Stimulated activated CD8-positive, alpha-beta memory T cell treated with anti-CD3 and anti-CD28 coated beads, Interleukin-2, amount 100 ng/mL, for 48 hours (primary cell): Measurements from ENCODE around the gene TOR4A.

Experiments used
- DNase-seq, 2 donors: peaks; one replicate each; pipeline ENCODE4 v3.0.0-alpha.2; 2020; ENCODE audit warnings: low read depth in 2 of 2

Gene TOR4A

DNA sequence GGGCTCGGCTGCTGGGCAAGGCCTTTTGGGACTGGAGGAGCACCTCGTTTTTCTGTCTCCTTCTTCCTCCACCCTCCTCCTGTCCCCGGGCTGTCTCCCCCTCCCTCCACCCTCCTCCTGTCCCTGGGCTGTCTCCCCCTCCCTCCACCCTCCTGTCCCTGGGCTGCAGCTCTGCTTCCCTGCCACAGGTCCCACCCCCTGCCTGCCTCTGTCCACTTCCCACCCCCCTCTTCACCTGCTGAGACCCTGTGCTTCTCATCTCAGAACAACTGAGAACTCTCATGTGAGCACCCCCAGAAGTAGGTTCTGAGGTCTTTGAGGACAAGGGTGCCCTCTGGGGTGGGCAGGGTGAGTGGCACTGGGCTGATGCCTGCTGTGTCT is 5.8 kb upstream of the TOR4A start:
- no peak for DNase-seq

DNA sequence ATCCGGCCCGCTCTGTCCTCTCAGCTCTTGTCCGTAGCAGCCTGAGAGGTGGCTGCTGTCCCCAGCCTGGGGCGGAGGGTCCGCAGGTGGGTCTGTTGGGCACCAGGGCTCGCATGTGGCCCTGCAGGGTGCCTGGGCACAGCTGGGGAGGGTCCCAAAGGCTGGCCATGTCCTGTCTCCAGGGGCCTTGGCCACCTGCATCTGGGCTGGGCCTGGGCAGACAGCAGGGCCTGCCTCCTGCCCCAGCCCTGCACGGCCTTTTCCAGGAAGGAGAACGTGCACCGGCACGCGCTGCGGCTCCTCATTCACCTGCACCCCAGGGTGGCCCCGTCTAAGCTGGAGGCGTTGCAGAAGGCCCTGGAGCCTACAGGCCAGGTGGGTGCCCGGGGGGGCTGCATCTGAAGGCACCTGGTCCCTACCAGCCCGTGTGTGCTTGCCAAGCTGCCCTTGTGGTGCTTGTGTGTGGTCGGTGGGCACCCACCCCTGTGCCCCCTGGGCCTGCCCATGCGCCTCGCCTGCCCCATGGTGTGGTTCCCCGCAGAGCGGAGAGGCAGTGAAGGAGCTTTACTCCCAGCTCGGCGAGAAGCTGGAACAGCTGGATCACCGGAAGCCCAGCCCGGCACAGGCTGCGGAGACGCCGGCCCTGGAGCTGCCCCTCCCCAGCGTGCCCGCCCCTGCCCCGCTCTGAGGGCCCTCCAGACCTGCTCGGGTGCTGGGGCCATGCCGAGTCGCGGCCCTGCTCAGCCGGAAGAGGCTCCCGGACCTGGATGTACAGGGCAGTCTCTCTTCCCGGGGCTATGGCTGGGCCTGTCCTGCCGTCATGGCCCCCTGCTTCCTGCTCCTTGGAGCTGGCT is 5.1 kb upstream of the TOR4A start:
- DNase-seq: no peak

DNA sequence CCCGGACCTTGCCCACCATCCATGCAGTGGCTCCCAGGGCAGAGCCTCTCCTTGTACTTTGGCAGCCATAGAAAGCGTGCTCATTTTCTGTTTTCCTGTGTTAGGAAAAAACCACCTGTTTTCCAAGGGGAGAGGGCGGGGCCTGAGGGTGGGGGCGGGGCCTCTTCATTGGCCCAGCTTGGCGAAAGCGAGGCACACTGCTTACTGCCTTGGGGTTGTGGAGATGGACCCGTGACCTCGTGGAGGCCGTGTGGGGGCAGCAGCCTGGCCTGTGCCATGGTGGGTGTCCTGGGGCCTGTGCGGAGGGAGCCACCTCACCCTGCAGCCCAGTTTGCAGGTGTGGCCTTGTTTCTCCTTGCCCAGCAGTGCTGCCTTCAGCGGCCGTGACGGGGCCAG is 4.4 kb upstream of the TOR4A start:
- DNase-seq: no peak

DNA sequence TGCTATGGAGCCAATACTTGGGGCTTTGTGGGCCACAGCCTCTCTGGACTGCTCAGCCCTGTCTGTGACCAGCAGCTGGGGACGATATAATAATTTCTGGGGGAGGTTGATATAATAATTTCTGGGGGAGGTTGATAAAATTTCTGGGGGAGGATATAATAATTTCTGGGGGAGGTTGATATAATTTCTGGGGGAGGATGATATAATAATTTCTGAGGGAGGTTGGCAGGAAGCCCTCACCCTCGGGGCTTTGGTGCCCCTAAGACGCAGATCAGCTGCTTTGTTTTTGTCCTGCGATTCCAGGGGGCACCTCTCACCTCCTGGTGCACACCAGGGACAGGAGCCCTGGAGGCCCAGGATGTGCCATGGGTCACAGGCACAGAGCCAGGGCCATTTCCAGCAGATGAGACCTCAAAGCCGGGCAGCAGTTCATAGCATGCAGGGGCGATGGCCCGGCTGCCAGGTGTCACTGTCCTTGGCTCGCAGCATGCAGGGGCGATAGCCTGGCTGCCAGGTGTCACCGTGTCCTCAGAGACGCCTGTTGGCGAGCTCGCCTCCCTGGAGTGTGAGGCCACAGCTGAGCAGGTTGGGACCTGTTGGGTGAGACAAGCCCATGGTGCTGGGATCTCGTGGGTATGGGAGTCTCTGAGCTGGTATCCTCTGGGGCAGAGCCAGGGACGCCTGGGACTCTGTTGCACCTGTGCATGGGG is 3.8 kb upstream of the TOR4A start:
- DNase-seq: no peak

DNA sequence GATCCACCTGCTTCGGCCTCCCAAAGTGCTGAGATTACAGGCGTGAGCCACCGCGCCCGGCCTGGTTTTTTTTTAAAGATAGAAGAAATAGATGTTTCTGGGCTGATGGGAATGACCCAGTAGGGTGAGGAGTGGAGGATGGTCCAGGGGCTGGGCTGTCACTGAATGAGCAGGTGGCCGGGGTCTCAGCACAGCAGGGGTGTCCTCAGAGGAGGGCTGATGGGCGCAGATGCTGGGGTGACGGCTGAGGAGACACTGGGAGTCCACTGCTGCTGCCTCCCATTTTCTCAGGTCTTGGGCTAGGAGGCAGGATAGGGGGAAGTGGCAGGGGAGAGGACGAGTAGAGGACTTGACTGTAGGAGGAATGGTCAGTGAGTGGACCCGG is 2.3 kb upstream of the TOR4A start:
- DNase-seq: no peak

DNA sequence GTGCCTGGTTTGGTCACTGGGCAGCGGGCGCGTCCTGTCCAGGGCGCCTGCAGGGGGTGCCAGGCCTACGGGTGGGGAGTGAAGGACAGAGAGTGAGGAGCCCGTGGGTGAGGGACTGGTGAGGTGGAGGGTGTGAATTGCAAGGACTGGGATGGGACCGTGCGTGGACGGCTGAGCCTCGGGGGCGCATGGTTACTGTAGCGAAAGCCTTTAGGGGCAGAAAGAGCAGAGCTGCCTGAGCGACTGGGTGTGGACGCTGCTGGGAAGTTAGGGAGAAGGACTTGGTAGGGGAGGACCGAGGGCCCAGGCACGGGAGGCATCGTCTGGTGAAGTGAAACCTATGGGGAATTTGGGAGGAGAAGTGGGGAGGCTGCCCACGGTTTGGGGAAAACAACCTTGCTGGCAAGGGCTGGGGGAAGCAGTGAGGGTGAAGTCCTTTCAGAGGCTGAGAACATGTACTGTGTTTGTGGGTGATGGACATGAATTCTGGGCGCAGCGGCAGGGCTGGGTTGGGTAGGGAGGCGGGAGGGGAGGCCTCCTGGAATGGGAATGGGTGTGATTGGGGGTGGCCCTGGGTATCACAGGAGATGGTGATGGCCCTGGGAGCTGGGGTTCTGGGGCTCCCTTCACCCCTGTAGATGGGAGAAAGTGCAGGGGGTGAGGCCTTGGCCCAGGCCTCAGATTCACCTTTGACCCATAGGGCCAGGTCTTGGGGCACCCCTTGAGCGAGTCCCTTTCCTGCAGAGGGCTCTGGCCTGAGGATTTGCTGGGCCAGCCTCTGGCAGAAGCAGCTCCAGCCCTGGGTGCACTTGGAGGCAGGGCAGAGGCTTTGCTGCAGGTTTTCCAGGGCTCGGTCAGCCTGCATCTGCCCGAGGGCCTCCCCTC is 1.7 kb upstream of the TOR4A start:
- no peak for DNase-seq

DNA sequence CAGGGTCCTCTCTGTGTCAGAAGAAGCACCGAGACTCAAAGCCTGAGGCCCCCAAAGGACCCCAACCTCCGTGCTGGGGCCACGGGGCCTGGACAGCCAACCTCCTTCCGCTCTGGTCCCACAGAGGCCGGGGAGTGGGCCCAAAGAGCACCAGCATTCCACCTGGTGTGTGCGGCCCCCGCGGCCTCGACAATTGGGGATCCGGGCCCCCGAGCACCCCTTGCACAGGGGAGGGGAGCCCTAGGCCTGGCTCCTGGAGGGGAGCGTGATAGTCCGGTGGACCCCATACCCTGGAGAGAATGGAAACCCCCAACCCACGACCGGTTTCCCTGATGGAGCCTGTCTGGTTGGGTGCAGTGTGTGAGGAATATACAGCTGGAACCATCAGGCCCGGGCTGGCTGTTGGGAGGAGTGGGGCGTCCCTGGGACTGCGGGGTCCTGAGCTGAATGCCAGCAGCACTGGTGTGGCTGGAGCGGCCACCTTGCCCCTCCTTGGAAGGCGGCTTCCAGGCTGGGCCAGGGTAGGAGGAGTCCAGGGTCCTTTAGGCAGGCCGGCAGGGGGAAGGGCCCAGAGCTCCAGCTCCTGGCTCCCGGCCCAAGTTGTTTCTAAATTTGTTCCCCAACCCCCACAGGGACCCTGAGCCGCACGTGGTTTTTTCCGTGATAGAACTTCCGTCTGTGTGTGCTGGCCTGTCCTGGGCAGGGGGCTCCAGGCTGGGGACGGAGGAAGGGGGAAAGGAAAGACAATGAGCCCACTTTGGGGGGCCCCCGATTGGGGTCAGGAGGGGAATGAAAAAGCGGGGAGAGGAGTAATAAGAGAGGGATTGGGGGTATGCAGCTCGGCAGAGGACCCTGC is 825 bp upstream of the TOR4A start:
- no peak for DNase-seq

DNA sequence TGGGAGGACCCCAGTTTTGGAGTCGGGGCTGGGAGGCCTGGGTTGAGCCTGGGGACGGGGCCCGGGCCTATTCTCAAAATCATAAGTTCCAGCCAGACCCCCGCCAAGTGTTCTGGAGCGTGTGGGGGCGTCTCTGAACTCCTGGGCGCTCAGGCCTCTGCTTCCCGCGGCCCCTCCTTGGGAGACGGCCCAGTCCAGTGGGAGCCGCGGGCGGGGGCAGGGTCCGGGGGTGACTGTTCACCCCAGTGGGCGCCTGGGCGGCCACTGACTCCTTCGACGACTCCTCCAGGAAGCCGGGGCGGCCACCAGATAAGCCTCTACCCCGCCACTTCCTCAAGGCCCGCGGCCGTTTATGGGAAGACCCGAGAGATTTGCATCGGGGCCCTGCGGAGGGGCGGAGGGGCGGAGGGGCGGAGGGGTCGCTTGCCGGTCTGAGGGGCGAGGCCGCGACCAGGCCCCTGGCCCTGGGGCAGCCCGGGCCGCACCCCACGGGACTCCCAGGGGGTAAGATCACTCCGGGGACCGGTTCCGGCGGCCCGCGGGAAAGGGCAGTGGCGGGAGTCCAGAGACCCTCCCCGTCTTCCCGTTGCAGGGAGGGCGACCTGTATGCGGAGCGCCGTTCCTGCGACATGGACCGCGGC is 655 bp downstream of the TOR4A start:
- no peak for DNase-seq

DNA sequence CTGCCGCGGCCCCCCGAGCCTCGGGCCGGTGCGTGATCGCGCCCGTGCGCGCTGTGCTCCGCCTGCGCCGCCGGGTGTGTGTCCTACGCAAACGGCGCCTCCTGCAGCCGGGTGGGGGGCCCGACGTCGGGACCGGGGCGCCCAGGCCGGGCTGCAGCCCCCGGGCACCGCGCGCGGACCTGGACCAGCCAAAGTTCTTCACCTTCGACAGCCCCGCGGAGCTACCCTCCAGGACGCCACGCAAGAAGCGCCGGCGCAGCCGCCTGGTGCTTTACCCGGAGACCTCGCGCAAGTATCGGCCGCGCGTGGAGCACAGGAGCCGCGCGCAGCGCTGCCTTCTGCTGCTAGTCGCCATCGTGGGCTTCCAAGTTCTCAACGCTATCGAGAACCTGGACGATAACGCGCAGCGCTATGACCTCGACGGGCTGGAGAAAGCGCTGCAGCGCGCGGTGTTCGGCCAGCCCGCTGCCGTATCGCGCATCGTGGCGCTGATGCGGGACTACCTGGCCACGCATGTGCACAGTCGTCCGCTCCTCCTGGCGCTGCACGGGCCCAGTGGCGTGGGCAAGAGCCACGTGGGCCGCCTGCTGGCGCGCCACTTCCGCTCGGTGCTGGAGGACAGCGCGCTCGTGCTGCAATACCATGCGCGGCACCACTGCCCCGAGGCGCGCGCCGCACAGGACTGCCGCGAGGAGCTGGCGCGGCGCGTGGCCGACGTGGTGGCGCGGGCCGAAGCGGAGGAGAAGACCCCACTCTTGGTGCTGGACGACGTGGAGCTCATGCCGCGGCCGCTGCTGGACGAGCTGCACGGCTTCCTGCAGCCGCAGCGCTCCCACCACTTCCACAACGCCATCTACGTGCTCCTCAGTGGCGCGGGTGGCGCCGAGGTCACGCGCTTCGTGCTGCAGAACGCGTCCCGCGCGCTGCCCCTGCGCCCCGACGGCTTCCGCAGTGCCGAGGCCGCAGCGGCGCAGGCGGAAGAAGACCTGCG is 1.5 kb downstream of the TOR4A start:
- DNase-seq: no peak

DNA sequence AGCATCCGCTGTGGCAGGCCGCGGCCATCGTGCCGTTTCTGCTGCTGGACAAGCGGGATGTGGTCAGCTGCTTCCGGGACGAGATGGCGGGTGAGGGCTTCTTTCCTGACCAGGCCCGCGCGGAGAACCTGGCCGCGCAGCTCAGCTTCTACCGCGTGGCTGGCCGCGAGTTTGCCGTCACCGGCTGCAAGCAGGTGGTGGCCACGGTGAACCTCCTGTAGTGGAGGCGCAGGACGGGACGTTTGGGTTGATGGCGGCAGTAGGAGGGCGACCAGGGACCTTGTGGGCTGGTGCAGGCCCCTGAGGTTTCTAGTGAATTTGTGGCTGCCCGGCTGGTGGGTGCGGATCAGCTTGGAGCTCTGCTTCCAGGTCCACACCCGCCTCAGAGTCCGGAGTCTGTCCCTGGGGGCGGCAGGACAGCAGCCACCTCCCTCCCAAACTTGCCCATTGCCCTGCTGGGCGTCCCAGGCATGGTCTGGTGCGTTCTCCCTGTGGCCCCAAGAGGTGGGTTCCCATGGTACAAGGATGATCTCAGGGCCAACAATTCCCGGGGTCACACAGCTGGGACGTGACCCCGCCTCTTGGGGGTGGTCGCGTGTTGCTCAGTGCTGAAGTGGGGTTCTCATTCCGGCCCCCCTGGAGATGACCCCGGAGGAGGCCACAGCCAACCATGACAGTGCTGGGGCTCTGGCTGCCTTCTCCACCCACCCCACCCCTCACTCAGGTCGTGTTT is 2.4 kb downstream of the TOR4A start:
- DNase-seq: no peak

DNA sequence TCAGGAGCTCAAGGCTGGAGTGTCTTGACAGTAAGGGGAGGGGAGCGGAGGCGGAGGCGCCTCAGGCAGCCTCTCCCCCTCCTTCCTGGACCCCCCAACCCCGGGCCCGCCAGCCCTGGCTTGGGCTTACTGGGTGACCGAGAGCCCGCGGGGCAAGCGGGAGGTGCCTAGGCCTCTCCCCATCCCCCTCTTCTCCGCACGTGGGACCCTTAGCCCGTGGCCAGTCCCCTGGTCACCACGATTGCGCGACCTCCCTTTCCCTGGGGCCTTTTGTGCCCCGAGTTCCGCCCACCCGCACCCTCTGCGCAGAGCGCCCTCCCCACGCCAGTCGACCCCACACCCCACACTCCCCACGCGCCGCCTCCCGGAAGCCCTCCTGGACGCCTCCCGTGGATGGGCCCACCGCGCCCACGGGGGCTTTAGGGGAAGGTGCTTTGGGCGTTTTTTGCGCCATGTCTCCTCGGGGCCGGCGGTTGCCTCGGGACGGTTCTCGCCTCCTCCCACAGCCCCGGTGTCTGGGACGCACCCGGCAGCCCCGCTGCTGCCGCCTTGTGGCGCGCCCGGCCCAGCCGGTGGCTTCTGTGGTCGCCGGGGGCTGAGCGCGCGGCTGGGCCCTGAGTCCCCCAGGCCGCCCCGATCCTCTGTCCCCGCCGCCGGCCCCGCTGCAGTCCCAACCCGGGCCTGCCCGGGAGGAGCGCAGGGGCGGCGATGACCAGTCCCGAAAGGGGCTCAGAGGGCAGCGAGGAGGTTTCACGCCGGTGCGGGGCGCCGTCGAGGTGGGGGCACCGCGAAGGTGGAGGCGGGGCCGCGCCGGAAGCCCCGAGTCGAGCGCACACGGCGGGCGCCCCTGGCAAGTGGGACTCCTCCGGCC is 3.2 kb downstream of the TOR4A start:
- DNase-seq: no peak

DNA sequence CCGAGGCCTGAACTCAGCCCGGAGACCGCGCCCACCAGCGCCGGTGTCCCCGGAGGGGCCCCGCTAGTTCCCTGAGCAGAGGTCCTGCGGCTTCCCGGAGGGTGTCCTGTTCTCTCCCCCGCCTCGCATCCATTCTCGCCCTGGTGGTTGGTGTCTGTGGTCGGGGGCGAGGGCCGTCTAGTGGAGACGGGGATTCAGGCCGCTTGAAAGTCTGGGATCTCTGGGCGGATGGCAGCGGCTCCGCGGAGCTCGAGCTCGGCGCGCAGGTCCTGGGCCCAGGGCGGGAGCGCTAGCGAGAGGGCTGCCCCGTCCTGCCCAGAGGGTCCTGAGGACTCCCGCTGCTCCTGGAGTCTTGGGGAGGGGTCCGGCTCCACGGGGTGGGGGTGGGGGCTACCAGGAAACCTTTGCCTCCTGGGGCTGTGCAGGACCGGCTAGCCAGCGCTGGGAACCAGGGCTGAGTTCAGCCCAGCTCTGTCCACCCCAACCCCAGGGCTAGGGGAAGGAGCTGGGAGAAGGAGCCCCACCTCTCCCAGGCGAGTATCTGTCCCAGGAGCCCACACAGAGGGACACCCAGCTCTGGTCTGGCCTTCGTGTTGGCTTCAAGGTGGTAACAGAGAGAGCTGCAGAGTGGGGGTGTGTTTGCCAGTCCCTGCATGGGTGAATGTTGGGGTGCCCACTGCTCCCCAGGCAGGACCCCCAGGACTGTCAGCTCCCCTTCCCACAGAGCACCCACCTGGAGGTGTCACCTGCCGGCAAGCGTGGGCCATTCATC is 4.0 kb downstream of the TOR4A start:
- no peak for DNase-seq

DNA sequence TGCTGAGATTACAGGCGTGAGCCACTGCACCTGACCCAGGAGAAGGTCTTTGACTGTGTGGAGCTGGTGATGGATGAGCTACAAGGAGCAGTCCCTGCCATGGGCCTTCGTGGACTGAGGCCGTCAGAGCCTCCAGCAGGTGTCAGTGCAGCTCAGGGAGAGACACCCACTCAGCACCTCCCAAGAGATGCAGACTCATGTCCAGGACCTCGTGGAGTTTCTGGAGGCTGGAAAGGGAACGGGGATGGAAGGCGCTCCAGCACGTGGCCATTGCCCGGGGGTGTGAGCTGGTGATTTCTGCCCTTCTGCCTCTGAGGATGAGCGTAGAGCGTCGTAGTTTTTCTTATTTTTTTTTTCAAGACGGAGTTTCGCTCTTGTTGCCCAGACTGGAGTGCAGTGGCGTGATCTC is 9.5 kb downstream of the TOR4A start:
- DNase-seq: no peak

DNA sequence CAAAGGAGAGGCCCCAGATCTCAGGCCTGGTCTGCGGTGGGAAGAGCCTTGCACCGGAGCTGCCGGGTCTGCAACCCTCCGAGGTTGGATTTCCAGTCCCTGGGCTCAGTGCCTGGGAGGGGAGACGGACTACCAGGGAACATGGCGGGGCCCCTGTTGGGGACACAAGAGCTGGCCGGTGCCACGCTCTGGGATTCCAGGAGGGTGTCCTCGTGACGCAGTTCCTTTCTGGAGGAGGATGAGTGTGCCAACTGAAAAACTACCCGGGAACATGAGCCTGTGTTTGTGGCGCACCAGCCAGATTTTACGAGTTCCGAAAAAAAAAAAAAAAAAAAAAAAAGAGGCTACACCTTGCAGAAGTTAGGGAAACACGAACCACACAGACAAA is 15.6 kb downstream of the TOR4A start:
- DNase-seq: no peak

DNA sequence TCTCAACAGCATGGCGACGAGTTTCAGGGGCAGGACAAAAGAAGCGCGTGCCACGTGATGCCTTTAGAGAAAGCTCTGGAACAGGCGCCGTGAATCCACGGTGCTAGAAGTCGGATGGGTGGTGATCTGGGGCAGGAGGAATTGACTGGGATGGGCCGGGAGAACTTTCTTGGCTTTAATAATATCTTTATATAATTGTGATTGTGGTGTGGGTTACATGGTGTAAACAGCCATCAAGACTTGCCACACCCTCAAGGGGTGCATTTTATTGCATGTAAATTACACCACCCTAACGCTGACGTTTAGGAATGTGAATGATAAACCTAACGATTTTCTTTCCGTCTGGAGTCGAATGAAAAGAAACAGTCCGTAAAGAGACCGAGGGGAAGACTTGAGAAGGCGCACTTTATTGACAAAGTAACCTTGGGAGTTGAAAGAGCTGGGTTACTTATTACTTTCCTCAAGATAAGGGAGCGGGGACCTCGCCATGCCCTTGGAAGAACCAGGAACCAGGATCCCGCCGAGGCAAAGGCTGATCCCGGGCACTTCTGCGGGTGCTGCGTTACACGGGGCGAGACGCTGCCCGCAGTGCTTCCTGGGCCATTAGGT is 16.1 kb downstream of the TOR4A start:
- no peak for DNase-seq

DNA sequence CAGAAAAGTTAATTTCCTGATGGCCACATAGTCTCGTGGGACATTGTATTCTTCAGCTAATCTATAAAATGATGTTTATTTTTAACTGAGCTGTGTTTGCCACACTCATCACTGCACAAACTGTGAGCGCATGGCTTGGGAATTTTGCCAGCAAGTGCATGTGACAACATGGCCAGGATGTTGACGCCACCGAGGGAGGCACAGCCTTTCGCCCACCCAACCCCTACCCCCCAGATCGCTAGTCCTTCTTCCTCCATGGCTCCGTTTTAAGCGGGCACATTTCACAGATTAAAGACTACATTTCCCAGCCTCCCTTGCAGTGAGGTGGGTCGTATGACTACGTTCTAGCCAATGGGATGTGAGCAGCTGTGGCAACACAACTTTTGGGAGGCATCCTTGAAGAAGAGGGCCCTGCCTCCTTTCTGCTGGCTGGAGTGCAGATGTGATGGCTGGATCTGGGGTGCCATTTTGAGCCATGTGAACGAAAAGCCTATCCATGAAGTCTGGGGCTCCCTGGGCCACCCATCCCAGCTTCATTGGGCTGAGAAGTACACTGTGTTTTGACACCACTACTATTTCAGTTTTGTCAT is 16.7 kb downstream of the TOR4A start:
- no peak for DNase-seq
